Measurements from ENCODE around the gene FBXL13. TPM values are rescaled to one million over a fixed set of nuclear protein-coding genes. Genes with fewer than 3 reads are reported as not detected.

Gene FBXL13
- total RNA-seq, 3 donors from 2014 or later (not counting 1 experiment from before 2014, with no cell fraction given): 0.70 to 0.89 (median 0.85) TPM

GRCh38 chr7:102942181-102942866, 132.3 kb downstream of the FBXL13 start:
- H3K27ac ChIP-seq (ENCODE audit: low read length): no peak overlapping the region
- Mint-ChIP-seq H3K9me3 (no peaks in the 10 kb centered on the region), H3K4me1 (no peaks in the 10 kb centered on the region), H3K36me3 (no peaks in the 10 kb centered on the region), H3K4me3 (no peak overlapping the region), H3K27ac (no peak overlapping the region), H3K27me3 (ENCODE audit: low read depth in 2 of 2) (no peaks in the 10 kb centered on the region)
- intact Hi-C loops (cut with micrococcal nuclease): no loop called here
- no peaks in the 10 kb centered on the region for H3K9me3 ChIP-seq (ENCODE audit: control insufficient read depth, insufficient read depth, low read length)
- H3K27me3 ChIP-seq (ENCODE audit: control insufficient read depth, insufficient read depth, low read length): no peaks in the 10 kb centered on the region
- WGBS (ENCODE audit: insufficient coverage): 90% methylated on average over 2 of the region's 4 CpGs
- no peak for TF ChIP-seq CTCF (IDR thresholded peaks at IDR 0.05)
- no peaks in the 10 kb centered on the region for H3K36me3 ChIP-seq (ENCODE audit: control insufficient read depth, insufficient read depth, low read length)
- no peak for ATAC-seq
- DNase-seq: no peak
- H3K4me3 ChIP-seq (ENCODE audit: low read length): no peak overlapping the region
- H3K4me1 ChIP-seq (ENCODE audit: control insufficient read depth, insufficient read depth, low read length): no peaks in the 10 kb centered on the region

- H3K4me3 Mint-ChIP-seq: no peak overlapping the region
- H3K36me3 Mint-ChIP-seq: no peaks in the 10 kb centered on the region
- ATAC-seq: no peak
- H3K27ac ChIP-seq (ENCODE audit: low read length): no peak overlapping the region
- no peaks in the 10 kb centered on the region for H3K4me1 ChIP-seq (ENCODE audit: control insufficient read depth, insufficient read depth, low read length)
- H3K27ac Mint-ChIP-seq: no peak overlapping the region
- no peaks in the 10 kb centered on the region for H3K9me3 ChIP-seq (ENCODE audit: control insufficient read depth, insufficient read depth, low read length)
- no peaks in the 10 kb centered on the region for H3K4me1 Mint-ChIP-seq
- no peaks in the 10 kb centered on the region for H3K36me3 ChIP-seq (ENCODE audit: control insufficient read depth, insufficient read depth, low read length)
- TF ChIP-seq CTCF (IDR thresholded peaks at IDR 0.05): no peak
- no peaks in the 10 kb centered on the region for H3K27me3 Mint-ChIP-seq (ENCODE audit: low read depth in 2 of 2)
- intact Hi-C loops (cut with micrococcal nuclease): no loop called here
- no peaks in the 10 kb centered on the region for H3K9me3 Mint-ChIP-seq
- 76% methylated on average over 1 of the region's 1 CpG for WGBS (ENCODE audit: insufficient coverage)
- H3K27me3 ChIP-seq (ENCODE audit: control insufficient read depth, insufficient read depth, low read length): no peaks in the 10 kb centered on the region
- DNase-seq: no peak
- H3K4me3 ChIP-seq (ENCODE audit: low read length): no peak overlapping the region
Measured at GRCh38 chr7:102938679-102939078, 135.9 kb downstream of the FBXL13 start.

GRCh38 chr7:102935450-102936115, 139.0 kb downstream of the FBXL13 start:
- Histone ChIP-seq H3K4me1 (ENCODE audit: control insufficient read depth, insufficient read depth, low read length) (no peaks in the 10 kb centered on the region), H3K27me3 (ENCODE audit: control insufficient read depth, insufficient read depth, low read length) (no peaks in the 10 kb centered on the region), H3K27ac (ENCODE audit: low read length) (no peak overlapping the region), H3K4me3 (ENCODE audit: low read length) (no peak overlapping the region), H3K9me3 (ENCODE audit: control insufficient read depth, insufficient read depth, low read length) (no peaks in the 10 kb centered on the region), H3K36me3 (ENCODE audit: control insufficient read depth, insufficient read depth, low read length) (no peaks in the 10 kb centered on the region)
- TF ChIP-seq CTCF (IDR thresholded peaks at IDR 0.05): no peak
- intact Hi-C loops (cut with micrococcal nuclease): no loop called here
- Mint-ChIP-seq H3K4me3 (no peak overlapping the region), H3K27ac (no peak overlapping the region), H3K4me1 (no peaks in the 10 kb centered on the region), H3K9me3 (no peaks in the 10 kb centered on the region), H3K27me3 (ENCODE audit: low read depth in 2 of 2) (no peaks in the 10 kb centered on the region), H3K36me3 (no peaks in the 10 kb centered on the region)
- ATAC-seq: no peak
- WGBS (ENCODE audit: insufficient coverage): 29% methylated on average over 4 of the region's 6 CpGs
- no peak for DNase-seq
